B cell (primary cell): Measurements from ENCODE around the gene BAMBI. TPM values are rescaled to one million over a fixed set of nuclear protein-coding genes. Genes with fewer than 3 reads are reported as not detected.

ENCODE experiments used
- ATAC-seq: fragments of 200-7000 bp; cut with Tn5 transposase; one replicate; pipeline ENCODE4 v1.10.0; 2021; ENCODE audit warnings: low read depth, mild to moderate bottlenecking, moderate number of reproducible peaks, moderate library complexity
- CTCF ChIA-PET: fragments of 350-600 bp; sonication (Branson Sonifier 250); formaldehyde crosslinking; loops from one replicate; lab custom pipeline; 2021; ENCODE audit warnings: antibody characterized with exemption, inconsistent platforms; lab: Charles Lee
- POLR2A ChIA-PET: fragments of 350-600 bp; sonication (Branson Sonifier 250); formaldehyde crosslinking; loops from one replicate; lab custom pipeline; 2021; ENCODE audit warnings: antibody characterized with exemption; lab: Charles Lee
- DNase-seq: peaks from one replicate; pipeline ENCODE4 v3.0.0; 2013
- H2AFZ ChIP-seq: 2 replicates; pipeline ENCODE4 v1.6.1; 2012; ENCODE audit warnings: mild to moderate bottlenecking, low read depth, low read length; ENCODE audit not compliant: insufficient read depth, poor library complexity, severe bottlenecking
- H3K27ac ChIP-seq, 2 donors: 1 replicate in 1 of 2; 2 replicates in 1 of 2; pipeline ENCODE4 v1.5.1; 2012 to 2013; ENCODE audit warnings: low read length in 2 of 2, mild to moderate bottlenecking in 2 of 2, moderate library complexity in 1 of 2
- H3K27me3 ChIP-seq, 4 experiments: fragments of 200-600 bp in 1 of 4; sonication (generic) in 1 of 4; replicated peaks in 1 of 4; 1 replicate in 2 of 4; 2 replicates in 2 of 4; pipeline versions ENCODE4 v1.6.1 to v1.7.0; 2013 to 2016; ENCODE audit warnings: low read length in 3 of 4, mild to moderate bottlenecking in 2 of 4, mixed read lengths in 1 of 4, moderate library complexity in 1 of 4; ENCODE audit not compliant: insufficient read depth in 4 of 4, control insufficient read depth in 3 of 4; ENCODE audit errors: control extremely low read depth in 1 of 4
- H3K36me3 ChIP-seq, 2 experiments: replicated peaks in 1 of 2; 1 replicate in 1 of 2; 2 replicates in 1 of 2; pipeline versions ENCODE4 v1.6.1 to v1.7.1; 2013; ENCODE audit warnings: low read length in 1 of 2; ENCODE audit not compliant: insufficient read depth in 2 of 2, control insufficient read depth in 1 of 2; ENCODE audit errors: control extremely low read depth in 1 of 2, extremely low read depth in 1 of 2
- H3K4me1 ChIP-seq, 2 donors: fragments of 200-600 bp in 1 of 2; sonication (generic) in 1 of 2; 1 replicate in 1 of 2; 2 replicates in 1 of 2; pipeline versions ENCODE4 v1.5.1 to v1.6.1; 2013 to 2017; ENCODE audit warnings: low read length in 2 of 2; ENCODE audit not compliant: control insufficient read depth in 2 of 2, insufficient read depth in 2 of 2
- H3K4me2 ChIP-seq: replicated peaks from 2 replicates; pipeline ENCODE3; 2012; ENCODE audit warnings: mild to moderate bottlenecking, low read depth, low read length; ENCODE audit not compliant: poor library complexity, severe bottlenecking
- H3K4me3 ChIP-seq, 5 experiments: fragments of 200-600 bp in 1 of 5; sonication (generic) in 1 of 5; 1 replicate in 3 of 5; 2 replicates in 2 of 5; pipeline versions ENCODE4 v1.5.1 to v1.7.0; 2011 to 2016; ENCODE audit warnings: low read length in 4 of 5, mild to moderate bottlenecking in 4 of 5, low read depth in 2 of 5, control low read depth in 1 of 5, moderate library complexity in 1 of 5; ENCODE audit not compliant: insufficient read depth in 1 of 5; ENCODE audit errors: control extremely low read depth in 1 of 5, extremely low read depth in 1 of 5
- H3K79me2 ChIP-seq: fragments of 200-600 bp; sonication (generic); one replicate; pipeline ENCODE4 v1.6.0; 2016; ENCODE audit warnings: low read length; ENCODE audit not compliant: control insufficient read depth, insufficient read depth
- H3K9ac ChIP-seq: fragments of 200-600 bp; sonication (generic); 2 replicates; pipeline ENCODE4 v1.6.1; 2017; ENCODE audit warnings: mild to moderate bottlenecking, low read length, moderate library complexity
- H3K9me3 ChIP-seq, 3 donors: one replicate each; pipeline versions ENCODE4 v1.6.1 to v1.7.1; 2013; ENCODE audit warnings: low read length in 2 of 3; ENCODE audit not compliant: control insufficient read depth in 2 of 3, insufficient read depth in 1 of 3; ENCODE audit errors: control extremely low read depth in 1 of 3
- H4K20me1 ChIP-seq: 2 replicates; pipeline ENCODE4 v1.6.0; 2012; ENCODE audit warnings: mild to moderate bottlenecking, low read length; ENCODE audit not compliant: insufficient read depth, control insufficient read depth, poor library complexity, severe bottlenecking
- H3K27ac Mint-ChIP-seq: one replicate; pipeline ENCODE4 v1.8.0; 2021; ENCODE audit warnings: mixed read lengths
- H3K27me3 Mint-ChIP-seq: one replicate; pipeline ENCODE4 v1.8.0; 2021; ENCODE audit warnings: mixed read lengths
- H3K4me1 Mint-ChIP-seq: one replicate; pipeline ENCODE4 v1.8.0; 2021; ENCODE audit warnings: mixed read lengths
- H3K4me3 Mint-ChIP-seq: one replicate; pipeline ENCODE4 v1.8.0; 2021; ENCODE audit warnings: mixed read lengths
- H3K9me3 Mint-ChIP-seq: one replicate; pipeline ENCODE4 v1.8.0; 2022; ENCODE audit warnings: mixed read lengths; ENCODE audit not compliant: insufficient read depth
- CTCF ChIP-seq: fragments of 200-600 bp; IDR thresholded peaks from one replicate; pipeline ENCODE4 v1.8.0; 2022; ENCODE audit warnings: antibody characterized with exemption, mild to moderate bottlenecking
- EZH2 ChIP-seq: IDR thresholded peaks from 2 replicates; pipeline ENCODE4 v1.6.1; 2012; ENCODE audit warnings: borderline replicate concordance, low read depth, mild to moderate bottlenecking, moderate library complexity, low read length; ENCODE audit not compliant: insufficient read depth, poor library complexity, severe bottlenecking
- WGBS: methylation state at CpG from one replicate; pipeline ENCODE4 v1.1.5; 2013; ENCODE audit warnings: missing lambda C conversion rate; ENCODE audit not compliant: insufficient coverage; 5-methylcytosine and 5-hydroxymethylcytosine counted together
- intact Hi-C: fragments of 100-400 bp; cut with micrococcal nuclease; formaldehyde crosslinking; loops from one replicate; pipeline ENCODE4 v1.10.0; 2022
- polyA plus RNA-seq: library from polyadenylated mRNA; depleted of rRNA; stranded (reverse); fragments of >200 nt; gene quantifications from 2 replicates; pipeline ENCODE4 v1.2.3, GENCODE V29; 2012
- total RNA-seq, 2 donors: library from RNA; stranded (reverse); fragments of 120-200 nt in 1 of 2; gene quantifications; 1 replicate in 1 of 2; 2 replicates in 1 of 2; pipeline versions ENCODE4 v1.2.3 to v1.2.4, GENCODE V29; 2013 to 2022

The BAMBI gene
- total and polyA plus RNA-seq, 2 donors (not counting 1 experiment from before 2014, with no cell fraction given): 0.84 to 1.9 TPM

GRCh38 chr10:28681928-28682750 is 4.8 kb downstream of the BAMBI start:
- Histone ChIP-seq H3K4me1 (peaks cover 27 to 28% of the 10 kb centered on the region in 2 donors), H4K20me1 (no peaks in the 10 kb centered on the region), H3K27me3 (peaks cover 3 to 48% (median 22%) of the 10 kb centered on the region in 4 experiments), H3K36me3 (no peaks in the 10 kb centered on the region), H3K9ac (no peak overlapping the region), H3K4me3 (no peak overlapping the region), H3K27ac (no peak overlapping the region), H2AFZ (no peak overlapping the region), H3K4me2 (no peak overlapping the region), H3K9me3 (no peaks in the 10 kb centered on the region), H3K79me2 (no peaks in the 10 kb centered on the region)
- ChIA-PET POLR2A (no interaction called here), CTCF (interaction anchor here (0.5 to 1.8 kb wide), 2 partner anchors 12 to 18 kb away, joined by 3 to 8 read pairs; no protein-coding TSS in a partner anchor)
- WGBS: 89% methylated on average over 13 of the region's 14 CpGs
- intact Hi-C loops: no loop called here
- peaks cover 59% of the 10 kb centered on the region for H3K27me3 Mint-ChIP-seq
- H3K4me1 Mint-ChIP-seq: peaks cover 28% of the 10 kb centered on the region
- TF ChIP-seq CTCF (no peak), EZH2 (no peak)
- DNase-seq (no peak), ATAC-seq (no peak)
- no peak overlapping the region for H3K27ac Mint-ChIP-seq
- H3K9me3 Mint-ChIP-seq: no peaks in the 10 kb centered on the region
- no peak overlapping the region for H3K4me3 Mint-ChIP-seq
